COLO668 (cell line): Measurements from ENCODE around the gene PRR12.

ENCODE experiments used
- DNase-seq: peaks from one replicate; lab custom pipeline; 2025; ENCODE audit not compliant: unreplicated experiment; lab: John Stamatoyannopoulos, UW

PRR12 gene

DNA sequence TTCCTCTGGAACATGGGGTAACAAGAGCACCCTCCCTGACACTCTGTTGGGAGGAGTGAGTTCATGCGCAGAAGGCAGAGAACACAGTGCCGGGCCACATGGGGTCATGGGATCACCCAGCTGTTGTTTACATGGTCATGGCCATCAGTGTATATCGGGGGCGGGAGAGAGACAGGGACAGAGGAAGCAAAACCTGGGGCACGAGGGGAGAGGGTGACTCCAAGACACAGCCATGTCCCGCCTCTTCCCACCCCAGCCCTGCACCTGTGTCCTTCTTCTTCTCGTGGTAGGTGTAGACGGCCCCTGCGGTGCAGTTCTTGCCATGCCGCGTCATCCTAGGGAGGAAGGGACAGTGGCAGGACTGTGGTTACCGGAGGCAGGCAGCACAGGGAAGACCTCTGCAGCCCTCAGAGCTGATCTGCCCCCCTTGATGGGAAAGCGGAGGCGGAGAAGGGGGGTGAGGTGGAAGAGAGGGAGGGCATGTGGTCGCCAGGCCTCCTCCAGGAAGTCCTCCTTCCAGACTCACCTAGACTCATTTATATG, 30.6 kb upstream of the PRR12 start:
- no peak for DNase-seq

DNA sequence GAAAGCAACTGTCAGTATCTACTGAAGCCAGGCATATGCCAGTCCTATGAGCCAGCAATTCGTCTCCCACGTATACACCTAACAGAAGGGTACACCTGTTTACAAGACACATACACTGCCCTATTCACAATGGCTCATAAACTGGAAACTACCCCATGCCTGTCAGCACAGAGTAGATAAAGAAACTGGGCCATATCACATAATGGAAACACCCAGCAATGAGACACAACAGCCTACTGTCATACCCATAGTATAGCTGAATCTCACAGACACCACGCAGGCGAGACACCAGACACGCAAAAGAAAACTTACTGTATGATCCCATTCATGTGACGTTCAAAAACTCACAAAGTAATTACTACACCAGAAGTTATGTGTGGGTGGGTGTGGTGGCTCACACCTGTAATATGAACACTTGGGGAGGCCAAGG, 26.4 kb upstream of the PRR12 start:
- no peak for DNase-seq

DNA sequence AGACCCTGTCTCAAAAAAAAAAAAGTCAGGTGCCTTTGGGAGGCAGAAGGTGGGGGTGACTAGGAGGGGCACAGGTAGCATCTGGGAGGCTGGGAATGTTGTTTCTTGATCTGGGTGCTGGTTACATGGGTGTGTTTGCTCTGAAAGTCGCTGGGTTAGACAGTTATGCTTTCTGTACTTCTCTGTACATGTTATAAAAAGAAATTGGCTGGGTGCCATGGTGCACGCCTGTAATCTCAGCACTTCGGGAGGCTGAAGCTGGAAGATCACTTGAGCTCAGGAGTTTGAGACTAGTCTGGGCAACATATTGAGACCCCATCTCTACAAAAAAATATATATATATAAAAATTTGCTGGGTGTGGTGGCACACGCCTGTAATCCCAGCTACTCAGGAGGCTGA, 25.7 kb upstream of the PRR12 start:
- no peak for DNase-seq

DNA sequence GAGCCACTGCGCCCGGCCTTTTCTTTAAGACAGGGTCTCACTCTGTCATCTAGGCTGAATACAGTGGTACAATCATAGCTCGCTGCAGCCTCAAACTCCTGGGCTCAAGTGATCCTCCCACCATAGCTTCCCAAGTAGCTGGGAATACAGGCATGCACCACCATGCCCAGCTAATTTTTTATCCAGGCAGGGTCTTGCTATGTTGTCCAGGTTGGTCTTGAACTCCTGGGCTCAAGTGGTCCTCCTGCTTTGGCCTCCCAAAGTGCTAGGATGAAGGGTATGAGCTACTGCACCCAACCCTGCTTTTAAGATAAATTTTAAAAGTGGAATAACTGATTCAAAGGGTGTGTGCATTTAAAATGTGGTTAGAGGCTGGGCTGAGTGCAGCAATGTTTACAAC, 24.7 kb upstream of the PRR12 start:
- no peak for DNase-seq

DNA sequence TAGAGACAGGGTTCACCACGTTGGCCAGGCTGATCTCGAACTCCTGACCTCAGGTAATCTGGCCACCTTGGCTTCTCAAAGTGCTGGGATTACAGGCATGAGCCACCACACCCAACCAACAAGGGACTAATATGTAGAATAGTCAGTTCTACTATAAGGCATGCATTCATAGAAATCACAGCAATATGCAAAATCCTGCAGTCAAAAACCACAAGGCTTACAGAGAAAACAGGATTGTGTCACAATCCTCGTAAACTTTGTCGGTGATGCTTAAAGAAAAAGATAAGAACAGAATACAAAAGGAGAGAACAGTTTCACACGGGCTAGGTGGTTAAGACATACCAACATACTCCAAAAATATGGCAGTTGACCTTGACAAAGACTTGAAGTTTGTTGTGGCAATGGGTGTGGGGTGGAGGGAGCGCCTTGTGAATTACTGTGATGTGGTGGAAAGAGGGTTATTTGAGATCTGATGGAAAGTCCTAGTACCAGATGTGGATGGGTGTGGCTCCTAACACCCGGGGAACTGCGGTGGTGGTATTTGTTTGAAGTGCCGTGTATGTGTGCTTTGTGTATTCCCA, 23.0 kb upstream of the PRR12 start:
- no peak for DNase-seq

DNA sequence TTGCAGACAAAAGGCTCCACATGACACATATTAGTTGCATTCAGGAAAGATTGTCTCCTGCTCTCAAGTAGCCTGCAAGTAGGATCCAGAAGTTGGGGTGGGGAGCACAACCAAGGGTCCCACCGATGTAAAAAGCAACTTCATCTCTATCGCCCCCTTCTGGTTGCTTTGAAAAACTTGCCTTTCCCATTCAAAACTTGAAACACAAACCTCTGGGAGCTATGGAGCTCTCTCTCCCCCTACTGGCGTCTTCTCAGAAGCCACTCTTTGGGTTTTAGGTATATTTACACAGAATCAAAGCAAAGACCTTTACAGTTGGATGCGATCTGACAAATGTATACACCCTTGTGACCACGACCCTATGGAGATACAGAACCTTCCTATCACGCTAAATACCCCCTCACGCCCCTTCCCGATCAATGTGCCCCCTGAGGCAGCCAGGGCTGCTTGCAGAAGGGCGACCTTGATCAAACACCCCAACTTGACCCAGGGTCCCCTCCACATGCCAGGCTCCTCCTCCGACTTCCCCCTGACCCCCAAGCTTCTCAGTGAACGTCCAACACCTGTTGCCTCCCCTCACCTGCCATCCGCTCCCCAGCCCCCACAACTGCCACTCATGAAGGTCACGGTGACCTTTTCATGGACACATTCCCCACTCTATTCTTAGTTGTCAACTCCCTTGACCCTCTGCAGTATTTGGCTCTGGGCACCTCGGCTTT, 20.7 kb upstream of the PRR12 start:
- peak; percentile 58 for DNase-seq

DNA sequence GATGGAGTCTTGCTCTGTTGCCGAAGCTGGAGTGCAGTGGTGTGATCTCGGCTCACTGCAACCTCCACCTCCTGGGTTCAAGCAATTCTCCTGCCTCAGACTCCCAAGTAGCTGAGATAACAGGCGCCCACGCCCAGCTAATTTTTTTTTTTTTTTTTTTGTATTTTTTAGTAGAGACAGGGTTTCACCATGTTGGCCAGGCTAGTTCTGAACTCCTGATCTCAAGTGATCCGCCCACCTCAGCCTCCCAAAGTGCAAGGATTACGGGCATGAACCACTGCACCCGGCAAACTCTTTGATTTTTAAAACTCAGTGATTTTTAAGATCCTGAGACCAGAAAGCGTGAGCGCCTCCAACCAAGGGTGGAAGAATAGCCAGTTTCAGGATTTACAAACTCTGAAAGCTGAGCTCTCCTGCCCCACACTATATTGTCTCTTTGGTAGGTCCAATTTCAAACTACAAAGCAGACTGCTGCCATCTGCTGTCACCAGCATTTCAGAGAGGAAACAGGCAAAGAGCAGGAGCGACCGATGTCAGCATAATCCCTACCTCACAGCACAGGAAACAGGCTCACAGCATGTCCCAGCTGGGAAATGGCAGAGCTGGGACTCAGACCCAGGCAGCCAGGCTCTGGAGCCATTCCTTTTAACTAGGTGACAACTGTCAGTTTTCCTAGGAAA, 19.8 kb upstream of the PRR12 start:
- DNase-seq, result peak; percentile 11

DNA sequence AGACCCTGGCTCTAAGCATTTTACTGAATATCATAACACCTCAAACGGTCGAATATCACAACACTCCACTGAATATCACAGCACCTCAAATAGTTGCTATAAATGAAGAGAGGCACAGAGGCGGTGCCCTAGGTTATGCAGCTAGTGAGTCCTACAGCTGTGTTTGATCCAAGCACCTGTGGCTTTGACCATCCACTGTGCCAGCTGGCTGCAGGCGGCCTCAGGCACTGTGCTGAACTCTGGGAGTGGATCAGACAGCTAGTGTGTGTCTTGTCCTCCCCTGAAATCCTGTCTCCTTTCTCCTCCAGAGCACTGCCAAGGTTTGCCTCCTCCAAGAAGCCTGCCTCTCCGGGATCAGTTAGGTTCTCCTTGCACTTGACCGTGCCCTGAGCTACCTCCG, 18.0 kb upstream of the PRR12 start:
- no peak for DNase-seq

DNA sequence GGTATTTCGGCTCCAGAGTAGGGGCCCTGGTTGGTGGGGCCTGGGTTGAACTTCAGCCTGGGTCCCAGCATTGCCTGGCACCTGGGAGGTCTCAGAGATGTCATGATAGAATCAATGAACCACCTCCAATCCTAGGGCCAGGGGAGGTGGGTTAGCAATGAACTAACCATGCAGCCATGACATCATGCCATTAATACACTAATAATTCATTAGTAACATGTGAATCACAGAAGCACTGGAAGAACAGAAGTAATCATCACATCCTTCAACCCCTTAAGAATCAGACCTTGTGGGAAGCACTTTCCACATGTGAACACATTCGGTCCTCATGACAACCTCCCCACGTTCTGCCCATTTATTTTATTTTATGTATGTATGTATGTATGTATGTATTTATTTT, 17.6 kb upstream of the PRR12 start:
- DNase-seq, result no peak

DNA sequence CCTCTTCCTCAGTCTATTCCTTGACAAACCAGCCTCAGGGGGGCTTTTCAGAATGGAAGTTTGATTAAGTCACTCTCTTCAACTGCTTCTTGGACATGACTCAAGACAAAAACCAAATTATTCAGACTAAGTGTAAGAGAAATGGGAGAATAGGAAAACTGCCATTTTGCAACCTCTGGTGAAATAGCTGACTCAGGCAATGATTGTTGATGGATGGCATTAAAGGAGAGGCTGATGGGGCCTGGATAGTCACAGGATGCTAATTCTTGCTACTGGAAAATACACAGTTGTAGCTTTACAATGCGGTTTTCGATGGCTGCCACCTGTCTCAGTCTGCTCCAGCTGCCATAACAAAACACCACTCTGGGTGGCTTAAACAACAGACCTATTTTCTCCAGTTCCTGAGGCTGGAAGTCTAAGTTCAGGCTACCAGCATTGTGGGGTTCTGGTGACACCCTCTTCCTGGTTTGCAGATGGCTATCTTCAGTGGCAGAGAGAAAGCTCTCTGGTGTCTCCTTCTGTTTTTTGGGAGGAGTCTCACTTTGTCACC, 16.7 kb upstream of the PRR12 start:
- no peak for DNase-seq

DNA sequence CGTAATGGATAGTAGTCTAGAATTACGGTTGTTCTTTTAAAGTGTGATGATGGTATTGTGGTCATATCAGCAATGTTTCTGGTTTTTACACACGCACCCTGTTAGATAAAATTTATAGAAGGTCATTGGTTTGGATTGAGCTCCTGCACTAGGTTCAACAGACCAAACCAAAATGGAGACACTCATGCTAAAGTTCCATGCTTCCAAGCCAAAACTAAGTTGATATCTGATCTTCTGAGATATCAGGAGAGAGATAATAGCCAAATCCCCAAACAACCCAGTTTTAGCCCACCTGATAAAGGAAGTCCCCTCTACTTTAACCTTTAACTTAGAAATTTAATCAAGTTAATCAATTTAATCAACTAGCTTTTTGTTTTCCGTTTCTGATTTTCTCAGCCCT, 11.8 kb upstream of the PRR12 start:
- DNase-seq, result no peak

DNA sequence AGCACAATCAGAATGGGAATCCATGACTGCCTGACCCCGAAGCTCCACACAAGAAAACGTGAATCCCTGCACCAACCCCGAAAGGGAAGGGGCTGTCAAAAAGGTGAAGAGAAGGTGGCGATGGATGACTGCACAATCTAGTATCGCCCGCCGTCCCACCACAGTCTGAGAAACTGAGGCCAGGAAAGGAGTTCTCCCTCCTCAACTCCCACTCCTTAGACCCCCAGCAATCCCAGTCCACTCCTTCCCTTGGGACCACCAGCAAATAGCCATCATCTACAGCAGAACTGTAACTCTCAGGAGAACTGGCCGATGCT, 11.1 kb upstream of the PRR12 start:
- no peak for DNase-seq

DNA sequence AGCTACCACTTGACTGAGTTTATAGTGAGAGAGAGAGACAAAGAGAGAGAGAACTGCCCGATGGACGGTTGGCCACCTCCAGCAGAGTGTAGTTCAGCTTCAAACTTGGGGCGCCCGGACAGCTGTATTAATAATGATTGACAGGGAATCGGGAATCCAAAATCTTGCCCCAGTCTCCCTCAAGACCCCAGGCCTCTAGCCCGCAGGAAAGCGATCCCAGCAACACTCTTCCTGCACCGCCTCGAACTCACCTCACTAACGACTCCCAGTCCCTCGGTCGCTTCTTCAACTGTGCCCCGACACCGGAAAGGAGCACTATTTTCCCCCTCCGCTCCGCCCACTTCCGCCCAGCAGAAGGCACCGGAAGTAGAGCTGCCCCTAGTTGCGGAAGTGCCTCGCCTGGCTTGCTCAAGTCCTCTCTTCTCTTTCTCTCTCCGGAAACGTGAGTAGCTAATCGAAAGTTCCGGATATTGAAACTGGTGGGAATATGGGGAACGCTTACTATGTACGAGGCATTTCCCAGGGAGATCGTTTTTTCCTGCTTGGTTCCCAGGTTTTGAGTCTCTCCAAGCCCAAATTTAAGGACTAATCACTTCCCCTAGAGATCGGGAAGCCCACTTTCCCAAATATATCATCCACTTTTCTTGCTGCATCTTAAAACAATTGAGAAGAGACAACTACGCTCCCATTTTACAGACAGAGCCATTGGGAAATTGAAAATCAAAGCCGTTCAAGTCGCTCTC, 10.5 kb upstream of the PRR12 start, which contains the start of gene NOSIP:
Gene NOSIP, minus strand, starts transcription at position 293 of the 743 bp plus-strand sequence. CDS start 19,865 bp downstream, outside the sequence.
- peak; percentile 95 for DNase-seq

DNA sequence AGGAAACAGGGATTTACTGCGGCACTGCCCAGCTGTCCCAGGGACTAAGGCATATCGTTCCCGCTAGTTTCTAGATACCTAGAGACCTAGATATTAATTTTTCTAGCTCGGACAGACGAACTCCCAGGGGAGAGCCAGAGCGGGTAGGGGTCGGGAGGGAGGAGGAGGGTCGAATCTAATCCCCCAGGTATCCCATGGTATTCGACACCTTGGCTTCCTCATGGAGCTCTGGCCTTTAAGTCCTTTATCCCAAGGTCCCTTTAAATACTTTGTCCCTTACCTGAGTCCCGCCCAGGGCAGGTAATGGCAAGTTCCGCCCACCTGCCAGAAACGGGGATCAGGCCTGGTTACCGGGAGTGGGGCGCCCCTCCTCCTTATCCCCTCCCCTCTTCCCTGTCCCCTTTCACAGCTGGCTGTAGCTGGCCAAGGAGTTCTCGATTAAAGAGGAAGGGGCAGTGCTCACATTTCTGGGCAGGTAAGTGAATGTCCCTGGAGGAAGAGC, 9.9 kb upstream of the PRR12 start, which contains the start of gene PRRG2:
Gene PRRG2, plus strand, starts transcription at position 310 of the 502 bp plus-strand sequence. CDS start 1,904 bp downstream, outside the sequence.
- DNase-seq, result peak; percentile 33

DNA sequence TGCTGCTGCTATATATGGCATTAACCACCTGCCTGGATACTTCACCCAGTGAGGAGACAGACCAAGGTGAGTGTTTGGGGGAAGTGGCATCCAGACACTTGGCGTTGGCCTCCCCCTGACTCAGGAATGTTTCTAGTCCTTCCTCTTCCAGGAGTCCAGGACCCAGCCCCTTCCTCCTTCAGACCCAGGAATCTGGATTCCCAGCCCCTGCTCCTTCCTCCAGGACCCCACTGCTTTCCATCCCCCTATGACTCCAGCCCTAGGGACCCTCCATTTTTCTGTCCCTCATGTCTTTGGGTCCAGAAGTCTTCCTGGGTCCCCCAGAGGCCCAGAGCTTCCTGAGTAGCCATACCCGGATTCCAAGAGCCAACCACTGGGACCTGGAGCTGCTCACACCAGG, 7.7 kb upstream of the PRR12 start:
- no peak for DNase-seq

DNA sequence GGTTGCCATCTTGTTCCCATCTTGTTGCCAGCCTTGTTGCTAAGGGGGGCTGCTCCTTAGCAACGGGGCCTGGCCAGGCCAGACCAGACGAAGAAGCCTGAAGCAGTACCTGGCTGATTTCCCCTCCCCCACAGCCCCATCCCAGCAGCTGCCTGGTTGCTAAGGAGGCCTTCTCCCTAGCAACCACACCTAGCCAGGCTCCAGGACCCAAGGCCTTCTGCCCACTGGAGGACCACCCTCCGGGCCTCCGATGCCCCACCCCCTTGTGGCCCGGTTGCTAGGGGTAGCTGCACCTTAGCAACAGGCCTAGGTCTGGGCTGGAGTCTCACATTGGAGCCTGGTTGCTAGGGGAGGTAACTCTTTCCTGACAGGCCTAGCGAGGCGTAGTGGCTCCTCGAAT, 6.0 kb upstream of the PRR12 start:
- DNase-seq, result peak; percentile 62

DNA sequence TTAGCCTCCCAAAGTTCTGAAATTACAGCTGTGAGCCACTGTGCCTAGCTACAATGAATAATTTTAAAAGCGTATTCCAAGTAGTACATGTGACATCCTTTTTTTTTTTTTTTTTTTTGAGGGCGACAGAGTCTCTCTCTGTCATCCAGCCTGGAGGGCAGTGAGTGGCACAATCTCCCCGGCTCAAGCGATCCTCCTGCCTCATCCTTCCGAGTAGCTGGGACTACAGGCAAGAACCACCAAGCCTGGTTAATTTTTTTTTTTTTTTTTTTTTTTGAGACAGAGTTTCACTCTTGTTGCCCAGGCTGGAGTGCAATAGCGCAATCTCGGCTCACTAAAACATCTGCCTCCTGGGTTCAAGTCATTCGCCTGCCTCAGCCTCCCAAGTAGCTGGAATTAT, 3.8 kb upstream of the PRR12 start:
- DNase-seq, result no peak

DNA sequence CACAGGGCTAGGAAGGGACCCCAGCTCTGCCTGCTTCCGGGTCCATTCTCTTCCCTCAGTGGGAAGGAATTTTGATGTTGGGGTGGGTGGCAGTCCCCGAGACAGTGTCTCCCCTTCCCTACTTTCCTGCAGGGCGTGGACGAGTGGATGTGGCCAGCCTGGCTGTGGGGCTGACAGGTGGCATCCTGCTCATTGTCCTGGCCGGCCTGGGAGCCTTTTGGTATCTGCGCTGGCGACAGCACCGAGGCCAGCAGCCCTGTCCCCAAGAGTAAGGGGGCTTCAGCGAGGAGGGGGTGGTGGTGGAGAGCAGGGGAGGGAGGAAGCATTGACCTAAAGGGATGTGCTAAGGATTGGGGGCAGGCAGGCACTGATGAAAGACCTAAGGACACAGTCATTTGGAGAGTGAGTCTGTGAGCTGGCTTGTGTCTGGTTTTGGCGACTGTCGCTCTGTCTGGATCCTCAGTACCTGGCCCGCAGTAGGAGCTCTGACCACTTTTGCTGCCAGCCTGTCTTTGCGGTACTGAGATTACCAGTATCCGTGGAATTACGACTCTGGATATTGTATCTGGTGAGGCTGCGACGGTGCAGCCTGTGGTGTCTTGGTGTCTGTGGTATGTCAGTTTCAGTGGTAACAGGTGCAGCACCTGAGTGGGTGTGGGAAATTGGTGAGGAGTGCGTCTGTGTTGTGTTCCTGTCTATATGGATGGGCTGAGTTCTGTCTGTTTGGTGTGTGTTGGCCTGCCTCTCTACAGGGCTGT, 2.4 kb upstream of the PRR12 start:
- DNase-seq, result no peak

DNA sequence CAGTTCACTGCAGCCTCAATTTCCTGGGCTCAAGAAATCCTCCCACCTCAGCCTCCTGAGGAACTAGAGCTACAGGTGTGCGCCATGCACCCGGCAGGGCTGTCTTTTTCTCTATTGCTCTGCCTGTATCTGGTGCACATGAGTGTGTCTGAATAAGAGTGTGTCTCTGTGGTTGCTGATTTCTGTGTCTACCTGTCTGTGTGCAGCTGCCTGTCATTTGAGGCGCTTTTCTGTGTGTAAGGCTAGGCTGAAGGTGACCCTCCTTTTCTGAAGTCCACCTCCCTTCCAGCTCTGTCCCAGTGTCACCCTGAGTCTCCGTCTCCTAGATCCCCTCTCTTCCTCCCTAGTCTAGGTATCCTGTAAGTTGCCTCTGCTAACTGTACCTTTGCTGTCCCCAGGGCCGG, 1.5 kb upstream of the PRR12 start:
- no peak for DNase-seq
